GM23338 (cell line): ENCODE measurements around the gene OTUD4. TPM values are rescaled to one million over a fixed set of nuclear protein-coding genes. Genes with fewer than 3 reads are reported as not detected.

ENCODE experiments used
- ATAC-seq: fragments of 200-7000 bp; cut with Tn5 transposase; 3 replicates; pipeline ENCODE4 v1.9.1; 2020
- DNase-seq: peaks from one replicate; pipeline ENCODE4 v3.0.0-alpha.2; 2015; ENCODE audit warnings: low spot score
- H2AFZ ChIP-seq: fragments of 200-600 bp; sonication (generic); 2 replicates; pipeline ENCODE4 v1.8.0; 2016; ENCODE audit warnings: antibody characterized with exemption, mild to moderate bottlenecking, moderate library complexity
- H3F3A ChIP-seq: fragments of 200-600 bp; sonication (generic); replicated peaks from 2 replicates; pipeline ENCODE4 v1.8.0; 2017; ENCODE audit warnings: antibody characterized with exemption, mixed run types, low read depth
- H3K27ac ChIP-seq: fragments of 200-600 bp; sonication (generic); 2 replicates; pipeline ENCODE4 v1.6.1; 2016; ENCODE audit warnings: low read depth
- H3K27me3 ChIP-seq: fragments of 200-600 bp; sonication (generic); 2 replicates; pipeline ENCODE4 v1.8.0; 2016; ENCODE audit warnings: mild to moderate bottlenecking, mixed run types, moderate library complexity; ENCODE audit not compliant: insufficient read depth
- H3K36me3 ChIP-seq: fragments of 200-600 bp; sonication (generic); 2 replicates; pipeline ENCODE4 v1.8.0; 2016; ENCODE audit warnings: mild to moderate bottlenecking; ENCODE audit not compliant: insufficient read depth
- H3K4me1 ChIP-seq: fragments of 200-600 bp; sonication (generic); 2 replicates; pipeline ENCODE4 v1.8.0; 2016; ENCODE audit warnings: mild to moderate bottlenecking, moderate library complexity; ENCODE audit not compliant: insufficient read depth
- H3K4me2 ChIP-seq: fragments of 200-600 bp; sonication (generic); 2 replicates; pipeline ENCODE4 v1.7.1; 2017; ENCODE audit warnings: mixed run types
- H3K4me3 ChIP-seq: fragments of 200-600 bp; sonication (generic); 2 replicates; pipeline ENCODE4 v1.6.1; 2016; ENCODE audit warnings: mixed run types
- H3K79me2 ChIP-seq: fragments of 200-600 bp; sonication (generic); replicated peaks from 2 replicates; pipeline ENCODE4 v1.8.0; 2017; ENCODE audit warnings: mild to moderate bottlenecking; ENCODE audit not compliant: insufficient read depth
- H3K9me2 ChIP-seq: fragments of 200-600 bp; sonication (generic); 2 replicates; pipeline ENCODE4 v1.8.0; 2017; ENCODE audit not compliant: insufficient read depth
- H4K20me1 ChIP-seq: fragments of 200-600 bp; sonication (generic); replicated peaks from 2 replicates; pipeline ENCODE4 v1.8.0; 2017; ENCODE audit warnings: mild to moderate bottlenecking; ENCODE audit not compliant: insufficient read depth
- H3K27ac Mint-ChIP-seq: 2 replicates; pipeline ENCODE4 v1.8.0; 2020; ENCODE audit warnings: inconsistent platforms, mild to moderate bottlenecking, moderate library complexity, mixed read lengths
- H3K27me3 Mint-ChIP-seq: 3 replicates; pipeline ENCODE4 v1.8.0; 2022; ENCODE audit warnings: low read depth, mild to moderate bottlenecking, moderate library complexity, mixed read lengths, inconsistent platforms; ENCODE audit not compliant: insufficient read depth, poor library complexity
- H3K36me3 Mint-ChIP-seq: 3 replicates; pipeline ENCODE4 v1.8.0; 2021; ENCODE audit warnings: low read depth, mild to moderate bottlenecking, inconsistent platforms, moderate library complexity, mixed read lengths
- H3K4me1 Mint-ChIP-seq: 3 replicates; pipeline ENCODE4 v1.8.0; 2020; ENCODE audit warnings: mild to moderate bottlenecking, inconsistent platforms, mixed read lengths
- H3K4me3 Mint-ChIP-seq: 3 replicates; pipeline ENCODE4 v1.8.0; 2021; ENCODE audit warnings: moderate library complexity, mild to moderate bottlenecking, inconsistent platforms, mixed read lengths
- H3K9me3 Mint-ChIP-seq: 3 replicates; pipeline ENCODE4 v1.8.0; 2020; ENCODE audit warnings: moderate library complexity, mild to moderate bottlenecking, inconsistent platforms, mixed read lengths
- CREB1 ChIP-seq: fragments of 250-450 bp; sonication (Bioruptor Pico); IDR thresholded peaks from 2 replicates; pipeline ENCODE4 v1.5.0; 2020; ENCODE audit warnings: low read depth, mild to moderate bottlenecking, moderate library complexity
- ETS1 ChIP-seq: IDR thresholded peaks from 2 replicates; pipeline ENCODE4 v1.6.1; 2016; ENCODE audit warnings: antibody characterized with exemption
- EZH2 ChIP-seq: fragments of 200-600 bp; sonication (generic); IDR thresholded peaks from one replicate; pipeline ENCODE4 v1.8.0; 2017; ENCODE audit warnings: antibody characterized with exemption, mild to moderate bottlenecking, low read depth; ENCODE audit not compliant: unreplicated experiment
- JUNB ChIP-seq: IDR thresholded peaks from one replicate; pipeline ENCODE4 v1.6.1; 2016; ENCODE audit warnings: antibody characterized with exemption; ENCODE audit not compliant: unreplicated experiment
- NANOG ChIP-seq: IDR thresholded peaks from 2 replicates; pipeline ENCODE4 v1.6.1; 2016; ENCODE audit warnings: antibody characterized with exemption, borderline replicate concordance
- POLR2AphosphoS5 ChIP-seq: IDR thresholded peaks from 2 replicates; pipeline ENCODE4 v1.6.1; 2016; ENCODE audit warnings: antibody characterized with exemption, low read depth
- STAT1 ChIP-seq: IDR thresholded peaks from one replicate; pipeline ENCODE4 v1.6.1; 2016; ENCODE audit warnings: antibody characterized with exemption; ENCODE audit not compliant: unreplicated experiment
- ZNF114 ChIP-seq: fragments of 250-450 bp; sonication (Bioruptor Pico); IDR thresholded peaks from 2 replicates; pipeline ENCODE4 v1.5.0; 2020; ENCODE audit warnings: mild to moderate bottlenecking, moderate library complexity
- ZNF331 ChIP-seq: fragments of 250-450 bp; sonication (Bioruptor Pico); IDR thresholded peaks from 2 replicates; pipeline ENCODE4 v1.5.0; 2020; ENCODE audit warnings: low read depth, mild to moderate bottlenecking, moderate library complexity
- polyA plus RNA-seq: library from polyadenylated mRNA; unstranded; fragments of >200 nt; fragmentation: Nextera tagmentation; extraction: Ambion mirVana; gene quantifications from 2 replicates; pipeline ENCODE4 v1.2.1, GENCODE V29; 2016
- total RNA-seq: library from RNA; depleted of rRNA; stranded (reverse); fragments of >200 nt; shearing (Covaris generic); gene quantifications from 2 replicates; pipeline ENCODE4 v1.2.3, GENCODE V29; 2014
- TF ChIP-seq, protein P1 (sequence below), 2 experiments: fragments of 200-600 bp in 1 of 2; sonication (generic) in 1 of 2; conservative IDR thresholded peaks; 2 replicates each; pipeline versions ENCODE4 v1.5.1 to v1.6.1; 2016 to 2017; ENCODE audit warnings: antibody characterized with exemption in 2 of 2, low read depth in 2 of 2, mild to moderate bottlenecking in 2 of 2, moderate library complexity in 1 of 2
- TF ChIP-seq, protein P2 (sequence below): IDR thresholded peaks from one replicate; pipeline ENCODE4 v1.6.1; 2018; ENCODE audit warnings: antibody characterized with exemption; ENCODE audit not compliant: unreplicated experiment

OTUD4 gene
- total and polyA plus RNA-seq, 2 experiments from 2014 or later, result 17.9 to 53.2 TPM

- TF ChIP-seq POLR2AphosphoS5 (no peak), STAT1 (no peak), CREB1 (no peak), NANOG (no peak)
- TF ChIP-seq, protein P1, sequence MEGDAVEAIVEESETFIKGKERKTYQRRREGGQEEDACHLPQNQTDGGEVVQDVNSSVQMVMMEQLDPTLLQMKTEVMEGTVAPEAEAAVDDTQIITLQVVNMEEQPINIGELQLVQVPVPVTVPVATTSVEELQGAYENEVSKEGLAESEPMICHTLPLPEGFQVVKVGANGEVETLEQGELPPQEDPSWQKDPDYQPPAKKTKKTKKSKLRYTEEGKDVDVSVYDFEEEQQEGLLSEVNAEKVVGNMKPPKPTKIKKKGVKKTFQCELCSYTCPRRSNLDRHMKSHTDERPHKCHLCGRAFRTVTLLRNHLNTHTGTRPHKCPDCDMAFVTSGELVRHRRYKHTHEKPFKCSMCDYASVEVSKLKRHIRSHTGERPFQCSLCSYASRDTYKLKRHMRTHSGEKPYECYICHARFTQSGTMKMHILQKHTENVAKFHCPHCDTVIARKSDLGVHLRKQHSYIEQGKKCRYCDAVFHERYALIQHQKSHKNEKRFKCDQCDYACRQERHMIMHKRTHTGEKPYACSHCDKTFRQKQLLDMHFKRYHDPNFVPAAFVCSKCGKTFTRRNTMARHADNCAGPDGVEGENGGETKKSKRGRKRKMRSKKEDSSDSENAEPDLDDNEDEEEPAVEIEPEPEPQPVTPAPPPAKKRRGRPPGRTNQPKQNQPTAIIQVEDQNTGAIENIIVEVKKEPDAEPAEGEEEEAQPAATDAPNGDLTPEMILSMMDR (conservative IDR thresholded peaks at IDR 0.05; ENCODE audit: low read depth in 2 of 2), result no peak
Observed at GRCh38 chr4:145200366-145200765, 20.0 kb upstream of the OTUD4 start (continued).

GRCh38 chr4:145199051-145199716, 18.8 kb upstream of the OTUD4 start:
- Mint-ChIP-seq H3K4me1 (no peaks in the 10 kb centered on the region; the same call in 2 of the 3 replicates), H3K9me3 (no peaks in the 10 kb centered on the region), H3K4me3 (no peak overlapping the region), H3K36me3 (no peaks in the 10 kb centered on the region), H3K27me3 (no peaks in the 10 kb centered on the region), H3K27ac (no peak overlapping the region; the same call in 1 of the 2 replicates)
- Histone ChIP-seq H3K36me3 (no peaks in the 10 kb centered on the region), H3K79me2 (no peaks in the 10 kb centered on the region), H3K9me2 (no peaks in the 10 kb centered on the region), H3K27me3 (no peaks in the 10 kb centered on the region), H3F3A (no peaks in the 10 kb centered on the region), H3K4me3 (no peak overlapping the region), H3K4me1 (no peaks in the 10 kb centered on the region), H3K4me2 (no peak overlapping the region), H2AFZ (peak overlapping the region; percentile 90), H3K27ac (no peak overlapping the region), H4K20me1 (no peaks in the 10 kb centered on the region)
- no peak for ATAC-seq
- TF ChIP-seq ZNF331 (CRISPR knock-in tag), result no peak
- no peak for TF ChIP-seq JUNB
- TF ChIP-seq POLR2AphosphoS5, result no peak
- TF ChIP-seq ETS1, result no peak
- TF ChIP-seq STAT1, result no peak
- TF ChIP-seq ZNF114 (CRISPR knock-in tag), result no peak
- TF ChIP-seq, protein P1 (conservative IDR thresholded peaks at IDR 0.05; ENCODE audit: low read depth in 2 of 2), result no peak
- no peak for TF ChIP-seq EZH2
- no peak for TF ChIP-seq CREB1
- TF ChIP-seq, protein P2, sequence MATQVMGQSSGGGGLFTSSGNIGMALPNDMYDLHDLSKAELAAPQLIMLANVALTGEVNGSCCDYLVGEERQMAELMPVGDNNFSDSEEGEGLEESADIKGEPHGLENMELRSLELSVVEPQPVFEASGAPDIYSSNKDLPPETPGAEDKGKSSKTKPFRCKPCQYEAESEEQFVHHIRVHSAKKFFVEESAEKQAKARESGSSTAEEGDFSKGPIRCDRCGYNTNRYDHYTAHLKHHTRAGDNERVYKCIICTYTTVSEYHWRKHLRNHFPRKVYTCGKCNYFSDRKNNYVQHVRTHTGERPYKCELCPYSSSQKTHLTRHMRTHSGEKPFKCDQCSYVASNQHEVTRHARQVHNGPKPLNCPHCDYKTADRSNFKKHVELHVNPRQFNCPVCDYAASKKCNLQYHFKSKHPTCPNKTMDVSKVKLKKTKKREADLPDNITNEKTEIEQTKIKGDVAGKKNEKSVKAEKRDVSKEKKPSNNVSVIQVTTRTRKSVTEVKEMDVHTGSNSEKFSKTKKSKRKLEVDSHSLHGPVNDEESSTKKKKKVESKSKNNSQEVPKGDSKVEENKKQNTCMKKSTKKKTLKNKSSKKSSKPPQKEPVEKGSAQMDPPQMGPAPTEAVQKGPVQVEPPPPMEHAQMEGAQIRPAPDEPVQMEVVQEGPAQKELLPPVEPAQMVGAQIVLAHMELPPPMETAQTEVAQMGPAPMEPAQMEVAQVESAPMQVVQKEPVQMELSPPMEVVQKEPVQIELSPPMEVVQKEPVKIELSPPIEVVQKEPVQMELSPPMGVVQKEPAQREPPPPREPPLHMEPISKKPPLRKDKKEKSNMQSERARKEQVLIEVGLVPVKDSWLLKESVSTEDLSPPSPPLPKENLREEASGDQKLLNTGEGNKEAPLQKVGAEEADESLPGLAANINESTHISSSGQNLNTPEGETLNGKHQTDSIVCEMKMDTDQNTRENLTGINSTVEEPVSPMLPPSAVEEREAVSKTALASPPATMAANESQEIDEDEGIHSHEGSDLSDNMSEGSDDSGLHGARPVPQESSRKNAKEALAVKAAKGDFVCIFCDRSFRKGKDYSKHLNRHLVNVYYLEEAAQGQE, result no peak
- no peak for TF ChIP-seq NANOG
- DNase-seq, result no peak
